ENCODE data around the gene FAM120A. TPM values are rescaled to one million over a fixed set of nuclear protein-coding genes. Genes with fewer than 3 reads are reported as not detected.

The FAM120A gene
- total and polyA plus RNA-seq, 4 donors = 28.3 to 91.0 (median 50.3) TPM

GRCh38 chr9:93480262-93480661 lies 28.8 kb downstream of the FAM120A start:
- no peak overlapping the region for H3K27ac ChIP-seq (ENCODE audit: low read depth in 1 of 2, low read length in 2 of 2)
- H3K9ac ChIP-seq (ENCODE audit: low read depth in 1 of 2, low read length in 2 of 2) = no peak overlapping the region
- no peaks in the 10 kb centered on the region for H3K27me3 ChIP-seq (ENCODE audit: control insufficient read depth in 4 of 4, insufficient read depth in 4 of 4, low read length in 3 of 4)
- TF ChIP-seq HNF4G (IDR thresholded peaks at IDR 0.05) (no peak), RAD21 (IDR thresholded peaks at IDR 0.05) (no peak), JUND (IDR thresholded peaks at IDR 0.05) (no peak), ATF3 (IDR thresholded peaks at IDR 0.05) (no peak), HNF4A (conservative IDR thresholded peaks at IDR 0.05) (no peak), CTCF (IDR thresholded peaks at IDR 0.05; ENCODE audit: low read depth, low read length, missing input control) (no peak), GABPA (IDR thresholded peaks at IDR 0.05 in 1 of 2, conservative IDR thresholded peaks at IDR 0.05 in 1 of 2) (no peak), FOXA2 (IDR thresholded peaks at IDR 0.05) (no peak)
- no peaks in the 10 kb centered on the region for H3K9me3 ChIP-seq (ENCODE audit: control insufficient read depth in 4 of 4, low read length in 3 of 4)
- DNase-seq (ENCODE audit: low spot score) = no peak
- H3K36me3 ChIP-seq (ENCODE audit: control insufficient read depth in 4 of 4, insufficient read depth in 3 of 4, low read depth in 1 of 4, low read length in 3 of 4) = peaks cover 0 to 14% (median 6%) of the 10 kb centered on the region in 4 donors
- H3K4me3 ChIP-seq (ENCODE audit: low read depth in 1 of 3, low read length in 3 of 3) = no peak overlapping the region
- WGBS = 94% methylated on average over 4 of the region's 4 CpGs
- peaks cover 0 to 3% (median 0%) of the 10 kb centered on the region in 4 donors for H3K4me1 ChIP-seq (ENCODE audit: control insufficient read depth in 4 of 4, insufficient read depth in 4 of 4, low read length in 3 of 4)

- H3K36me3 ChIP-seq (ENCODE audit: control insufficient read depth in 4 of 4, insufficient read depth in 3 of 4, low read depth in 1 of 4, low read length in 3 of 4) = peaks cover 0 to 17% (median 7%) of the 10 kb centered on the region in 4 donors
Observed at GRCh38 chr9:93480728-93481324, 29.3 kb downstream of the FAM120A start.

More at GRCh38 chr9:93480728-93481324, 29.3 kb downstream of the FAM120A start:
- Histone ChIP-seq H3K9ac (ENCODE audit: low read depth in 1 of 2, low read length in 2 of 2) (no peak overlapping the region), H3K4me1 (ENCODE audit: control insufficient read depth in 4 of 4, insufficient read depth in 4 of 4, low read length in 3 of 4) (peaks cover 0 to 3% (median 0%) of the 10 kb centered on the region in 4 donors), H3K9me3 (ENCODE audit: control insufficient read depth in 4 of 4, low read length in 3 of 4) (no peaks in the 10 kb centered on the region), H3K27me3 (ENCODE audit: control insufficient read depth in 4 of 4, insufficient read depth in 4 of 4, low read length in 3 of 4) (no peaks in the 10 kb centered on the region), H3K4me3 (ENCODE audit: low read depth in 1 of 3, low read length in 3 of 3) (no peak overlapping the region), H3K27ac (ENCODE audit: low read depth in 1 of 2, low read length in 2 of 2) (no peak overlapping the region)
- 96% methylated on average over 7 of the region's 7 CpGs for WGBS
- TF ChIP-seq TAF1 (conservative IDR thresholded peaks at IDR 0.05) (no peak), RAD21 (IDR thresholded peaks at IDR 0.05) (no peak), FOXA2 (IDR thresholded peaks at IDR 0.05) (no peak), CTCF (IDR thresholded peaks at IDR 0.05; ENCODE audit: low read depth, low read length, missing input control) (no peak), RXRA (IDR thresholded peaks at IDR 0.05) (no peak), NR2F2 (IDR thresholded peaks at IDR 0.05) (no peak), JUND (IDR thresholded peaks at IDR 0.05) (no peak), EGR1 (IDR thresholded peaks at IDR 0.05; ENCODE audit: low read depth in 2 of 2) (no peak), ZBTB33 (IDR thresholded peaks at IDR 0.05) (no peak)
- no peak for DNase-seq (ENCODE audit: low spot score)
